DMS 273 (cell line): ENCODE results near the gene CCDC12.

Experiments
- DNase-seq: peaks from one replicate; lab custom pipeline; 2025; ENCODE audit not compliant: unreplicated experiment; lab: John Stamatoyannopoulos, UW

The CCDC12 gene

DNA sequence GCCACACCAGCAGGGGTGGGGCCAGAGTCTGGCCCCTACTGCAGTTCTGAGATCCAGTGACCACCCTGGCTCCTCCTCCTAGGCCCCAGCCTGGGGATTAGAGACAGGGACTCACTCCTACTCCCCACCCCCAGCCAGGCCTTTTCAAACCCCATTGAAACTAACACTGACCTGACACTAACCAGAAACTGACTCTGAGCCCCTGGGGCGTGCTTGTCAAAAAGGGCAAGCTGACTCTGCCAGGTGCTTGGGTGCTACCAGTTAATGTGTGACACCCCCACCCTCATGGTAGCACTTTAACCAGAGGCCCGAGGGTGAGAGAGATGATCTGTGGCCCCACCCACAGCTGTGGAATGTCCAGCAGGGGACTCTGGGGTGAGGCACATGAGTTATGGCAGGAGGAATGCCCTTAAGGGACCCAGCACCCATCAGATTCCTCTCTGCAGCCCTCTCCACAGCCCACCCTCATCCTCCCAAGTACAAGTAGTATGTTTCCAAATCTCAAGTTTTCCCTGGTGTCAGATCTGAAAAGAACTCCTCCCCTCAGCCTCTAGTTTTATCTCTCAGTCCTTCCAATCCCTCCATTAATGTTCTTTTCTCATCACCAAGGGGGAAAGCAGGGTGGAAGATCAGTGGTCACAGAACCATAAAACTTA, 97.6 kb downstream of the CCDC12 start:
- DNase-seq = no peak

DNA sequence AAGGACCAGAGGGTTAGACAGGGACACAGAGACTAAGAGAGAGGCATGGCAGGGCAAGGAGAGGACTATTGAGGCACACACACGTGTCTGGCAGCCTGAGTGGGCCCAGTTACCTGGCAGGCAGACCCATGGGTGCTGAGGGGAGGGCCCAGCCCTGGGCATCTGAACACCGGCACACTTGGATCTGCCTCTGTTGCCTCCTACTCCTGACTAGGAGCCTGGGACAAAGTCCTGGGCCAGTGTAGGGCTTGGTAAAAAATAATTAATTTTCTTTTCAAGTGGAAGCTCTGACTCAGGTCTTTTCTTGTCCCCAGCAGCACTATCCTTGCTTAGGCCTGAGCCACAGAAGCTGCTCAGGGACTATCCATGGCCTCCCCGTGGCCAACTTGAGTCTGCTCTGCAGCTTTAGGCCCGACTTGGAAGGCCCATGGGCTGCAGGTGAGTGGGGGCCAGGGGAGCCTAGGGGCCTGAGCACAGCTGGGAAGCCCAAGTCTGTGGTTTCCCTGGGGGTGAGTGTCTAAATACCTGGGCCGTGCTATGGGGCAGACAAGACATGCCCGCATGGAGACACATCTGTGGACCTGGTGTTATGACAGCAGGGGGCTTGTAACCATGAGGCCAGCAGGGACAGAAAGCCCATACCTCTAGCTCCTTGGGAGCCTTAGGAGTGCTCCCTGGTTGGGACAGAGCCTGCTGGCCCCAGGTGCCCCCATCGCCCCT, 99.0 kb downstream of the CCDC12 start, which contains the start of gene PTH1R:
Gene PTH1R (plus strand): TSS at position 316 of the 720 bp plus-strand sequence. CDS start 5,839 bp downstream, outside the sequence.
- no peak for DNase-seq

DNA sequence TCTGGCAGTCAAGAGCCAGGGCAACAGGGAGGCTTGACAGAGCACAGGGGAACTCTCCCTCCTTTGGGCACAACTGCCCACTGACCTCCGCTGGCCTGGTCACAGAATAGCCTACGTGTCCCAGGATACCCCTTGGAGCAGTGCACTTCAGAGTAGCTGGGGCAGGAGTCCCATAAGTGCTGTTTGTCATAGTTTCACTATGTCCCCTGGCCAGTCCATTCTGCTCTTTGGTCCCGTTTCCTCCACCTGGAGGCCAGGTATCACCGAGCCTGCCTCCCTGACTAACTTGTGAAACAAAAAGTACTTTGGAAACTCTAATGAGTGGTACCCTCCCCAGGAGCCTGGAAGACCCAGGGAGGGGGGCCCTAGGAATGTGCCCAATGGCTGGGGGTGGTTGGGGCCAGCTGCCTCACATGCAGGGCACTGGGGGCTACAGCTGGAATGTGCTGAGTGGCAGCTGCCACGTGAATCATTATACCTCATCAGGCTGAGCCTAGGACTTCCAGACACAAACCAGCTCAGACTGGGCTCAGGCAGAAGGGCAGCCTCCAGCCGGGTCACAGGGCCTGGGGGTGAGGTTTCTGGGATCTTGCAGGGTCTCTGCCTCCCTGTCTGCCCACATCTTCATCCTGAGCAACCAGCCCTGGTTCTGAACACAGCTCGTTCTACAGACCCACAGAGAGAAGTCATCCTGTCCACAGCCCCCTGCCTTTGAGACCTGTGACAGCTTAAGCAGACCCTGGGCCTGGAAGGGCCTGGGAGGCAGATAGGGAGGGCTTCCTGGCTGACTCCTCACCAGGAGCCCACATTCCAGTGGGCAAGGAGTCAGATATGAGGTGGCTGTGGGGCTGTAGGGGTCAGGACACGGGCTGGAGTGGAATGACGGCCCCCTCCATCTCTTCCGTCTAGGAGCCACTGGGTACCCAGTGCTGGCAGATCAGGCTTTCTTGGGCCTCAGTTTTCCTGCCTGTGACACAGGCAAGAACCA, 99.9 kb downstream of the CCDC12 start:
- DNase-seq = no peak

DNA sequence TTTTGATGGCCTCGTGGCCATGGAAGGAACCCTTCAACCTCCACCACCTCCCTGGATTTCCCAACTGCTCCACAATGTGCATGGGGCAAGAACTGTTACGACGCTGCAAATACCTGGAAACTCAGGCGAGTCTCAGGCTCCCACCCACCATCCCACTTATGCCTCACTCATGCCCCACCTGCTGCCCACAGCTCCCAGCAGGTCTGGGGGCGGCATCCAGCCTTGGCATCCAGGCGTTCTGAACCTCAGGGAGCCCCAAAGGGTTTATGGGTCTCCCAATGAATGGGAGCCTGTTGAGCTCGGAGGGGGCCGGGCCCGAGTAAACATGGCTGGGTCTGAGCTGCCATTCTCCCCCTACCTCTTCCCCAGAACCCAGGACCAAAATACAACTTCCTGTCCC, 101.0 kb downstream of the CCDC12 start:
- DNase-seq = no peak

DNA sequence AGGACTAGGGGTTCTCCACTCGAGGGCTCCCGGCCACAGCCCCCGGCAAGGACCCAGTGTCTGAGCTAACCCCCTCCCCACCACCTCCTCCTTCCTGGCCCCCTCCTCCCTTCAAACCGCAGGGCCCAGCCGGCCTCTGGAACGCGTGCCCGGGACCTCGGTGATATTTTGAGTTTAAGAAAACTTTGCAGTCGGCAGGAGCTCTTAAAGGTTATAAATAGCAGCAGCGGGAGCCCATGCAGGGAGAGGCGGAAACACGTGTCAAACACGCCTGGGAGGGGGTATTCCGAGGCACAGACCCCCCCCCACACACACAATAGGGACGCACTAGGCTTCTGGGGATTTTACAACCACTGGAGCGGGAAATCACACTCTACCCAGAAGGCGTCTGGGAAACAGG, 102.1 kb downstream of the CCDC12 start:
- no peak for DNase-seq

DNA sequence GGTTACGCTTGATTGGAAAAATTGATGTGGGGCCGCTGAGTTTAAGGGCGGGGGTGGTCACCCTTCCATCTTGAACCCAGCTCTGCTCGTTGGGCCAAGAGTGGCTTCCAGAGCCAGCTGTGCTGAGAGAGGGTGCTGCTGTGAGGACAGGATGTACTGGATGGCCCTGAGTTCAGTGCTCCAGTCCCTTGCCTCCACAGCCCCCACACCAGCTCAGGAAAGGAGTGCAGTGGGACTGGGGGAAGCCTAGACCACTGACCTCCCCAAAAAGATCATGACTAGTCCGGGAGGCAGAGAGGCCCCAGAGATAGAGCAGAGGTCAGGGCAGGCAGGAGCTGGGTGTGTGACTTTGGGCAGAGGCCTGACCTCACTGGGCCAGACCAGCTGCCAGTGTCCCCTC, 103.0 kb downstream of the CCDC12 start:
- DNase-seq = no peak
